NCI-H2081 (cell line): ENCODE measurements around the gene HAGH.
"Not testable (repeated sequence)": the region's sequence is repeated elsewhere in the genome, so short reads cannot be mapped to it uniquely, and the experiment has no call there.

ENCODE experiments used
- DNase-seq, 2 experiments: peaks; one replicate each; lab custom pipeline; 2025; lab: John Stamatoyannopoulos, UW

The HAGH gene

DNA sequence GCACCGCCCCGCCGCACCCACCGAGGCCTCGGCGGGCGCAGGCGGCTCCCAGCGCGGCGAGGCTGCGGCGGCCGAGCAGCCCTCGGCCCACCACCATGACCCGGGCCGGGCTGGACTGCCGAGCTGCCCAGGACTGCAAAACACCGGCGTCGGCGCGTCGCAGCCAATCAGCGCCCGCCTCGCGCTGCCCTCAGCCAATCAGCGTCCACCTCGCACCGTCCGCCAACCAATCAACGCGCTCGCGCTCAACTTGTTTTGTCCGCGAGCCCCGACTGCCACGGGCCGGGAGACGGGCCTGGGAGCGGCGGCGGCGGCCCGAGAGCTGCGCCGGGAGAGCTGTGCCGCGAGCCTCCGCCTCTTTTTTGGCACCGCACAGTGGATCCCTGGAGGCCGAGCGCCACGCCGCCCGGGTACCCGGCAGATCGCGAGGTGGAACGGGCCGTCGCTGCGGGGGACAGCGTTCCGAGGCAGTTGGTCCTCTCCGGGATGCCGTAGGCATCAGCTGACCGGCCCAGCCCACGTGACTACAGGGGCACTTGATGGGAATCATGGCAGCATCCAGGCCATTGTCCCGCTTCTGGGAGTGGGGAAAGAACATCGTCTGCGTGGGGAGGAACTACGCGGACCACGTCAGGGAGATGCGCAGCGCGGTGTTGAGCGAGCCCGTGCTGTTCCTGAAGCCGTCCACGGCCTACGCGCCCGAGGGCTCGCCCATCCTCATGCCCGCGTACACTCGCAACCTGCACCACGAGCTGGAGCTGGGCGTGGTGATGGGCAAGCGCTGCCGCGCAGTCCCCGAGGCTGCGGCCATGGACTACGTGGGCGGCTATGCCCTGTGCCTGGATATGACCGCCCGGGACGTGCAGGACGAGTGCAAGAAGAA lies at the start of gene HAGH, which contains the start of gene FAHD1:
Gene HAGH, minus strand, starts transcription at position 135 of the 883 bp plus-strand sequence. Its CDS starts 38 bp downstream, at position 97.
Gene FAHD1, plus strand, starts transcription at position 516 of the 883 bp plus-strand sequence. Its CDS starts 33 bp downstream, at position 549.
- peak; percentile 86 to 92 for DNase-seq

DNA sequence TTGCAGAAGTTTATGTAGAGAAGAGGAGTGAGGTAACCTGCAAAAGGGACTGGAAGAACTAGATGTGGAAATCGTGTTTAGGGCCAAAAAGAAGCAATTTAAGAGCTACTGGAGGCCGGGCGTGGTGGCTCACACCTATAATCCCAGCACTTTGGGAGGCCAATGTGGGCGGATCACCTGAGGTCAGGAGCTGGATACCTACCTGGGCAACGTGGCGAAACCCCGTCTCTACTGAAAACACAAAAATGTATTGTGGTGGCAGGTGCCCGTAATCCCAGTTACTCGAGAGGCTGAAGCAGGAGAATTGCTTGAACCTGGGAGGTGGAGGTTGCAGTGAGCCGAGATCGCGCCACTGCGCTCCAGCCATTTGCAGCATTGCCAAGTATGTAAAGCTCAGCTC lies 49.4 kb upstream of the HAGH start:
- DNase-seq, result not testable (repeated sequence)

DNA sequence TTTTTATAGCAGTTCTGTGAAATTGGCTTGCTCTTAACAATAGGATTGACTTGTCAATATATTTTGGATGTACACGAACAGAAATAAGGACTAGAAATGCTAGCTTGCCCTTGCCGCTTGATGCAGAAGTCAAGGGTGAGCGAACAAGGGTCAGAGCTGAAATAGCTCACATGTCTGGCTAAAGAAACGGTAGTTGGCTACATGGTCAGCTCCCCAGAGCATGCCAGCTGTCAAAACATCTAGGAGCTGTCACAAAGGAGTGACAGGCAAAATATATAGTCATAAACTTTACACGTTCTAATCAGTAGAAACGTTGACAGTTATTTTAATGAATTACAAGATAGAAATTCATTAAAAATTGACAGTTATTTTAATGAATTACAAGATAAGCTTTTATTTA lies 48.2 kb upstream of the HAGH start:
- no peak for DNase-seq

DNA sequence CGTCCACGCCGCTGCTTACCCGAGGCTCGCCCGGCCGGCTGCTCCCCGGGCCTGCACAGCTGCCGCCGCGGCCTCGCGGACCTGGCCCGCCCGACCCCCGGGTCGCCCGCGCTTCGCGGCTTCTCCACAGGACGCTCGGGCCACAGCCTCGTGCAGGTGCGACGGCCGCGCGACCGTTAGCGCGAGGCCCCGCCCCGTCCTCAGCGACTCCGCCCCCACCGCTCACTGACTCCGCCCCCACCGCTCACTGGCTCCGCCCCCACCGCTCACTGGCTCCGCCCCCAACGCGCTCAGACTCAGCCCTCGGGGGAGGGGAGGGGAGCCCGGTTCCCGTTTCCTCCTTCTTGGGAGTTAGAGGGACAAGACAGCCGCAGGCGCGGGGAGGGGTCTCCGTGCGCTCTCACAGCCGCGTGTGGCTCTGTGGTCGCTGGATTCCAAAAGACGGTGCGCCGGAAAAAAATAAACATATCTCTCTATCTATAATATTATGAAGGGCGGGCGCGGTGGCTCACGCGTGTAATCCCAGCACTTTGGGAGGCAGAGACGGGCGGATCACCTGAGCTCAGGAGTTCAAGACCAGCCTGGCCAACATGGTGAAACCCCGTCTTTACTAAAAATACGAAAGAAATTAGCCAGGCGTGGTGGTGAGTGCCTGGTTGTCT lies 45.5 kb upstream of the HAGH start, which contains the start of gene MEIOB:
Gene MEIOB, minus strand, starts transcription at position 191 of the 662 bp plus-strand sequence. CDS start 3,989 bp downstream, outside the sequence.
- DNase-seq, result no peak

DNA sequence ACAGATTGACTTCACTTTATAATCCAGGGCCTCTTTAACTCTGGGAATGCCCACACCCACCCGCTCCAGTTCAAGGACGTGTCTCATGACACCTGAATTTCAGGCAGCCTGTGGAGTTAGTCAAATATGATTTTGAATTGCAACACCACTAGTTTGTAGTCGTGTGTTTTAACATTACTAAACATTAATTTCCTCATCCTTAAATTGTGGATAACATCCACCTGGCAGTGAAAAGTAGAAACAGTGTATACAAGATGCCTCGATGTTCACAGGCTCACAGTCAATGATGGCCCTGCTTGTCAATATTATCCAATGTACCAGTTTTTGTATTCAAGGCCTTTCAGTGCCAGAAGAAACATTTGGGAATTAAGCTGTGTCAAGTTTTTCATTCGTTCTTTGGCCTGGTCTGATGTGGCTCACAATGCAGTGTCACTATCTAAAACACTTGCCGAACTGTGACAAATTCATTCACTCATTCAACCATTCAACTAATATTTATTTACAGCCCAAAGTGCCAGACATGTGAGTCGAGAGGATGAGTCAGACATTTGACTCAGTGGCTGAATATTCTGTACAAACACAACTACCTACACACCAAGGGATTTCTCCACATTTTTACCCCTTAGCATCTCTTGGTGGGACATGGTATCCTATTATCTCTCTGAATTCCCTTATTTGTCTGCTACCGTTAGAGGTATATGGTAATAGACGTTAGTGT lies 43.9 kb upstream of the HAGH start:
- DNase-seq, result no peak

DNA sequence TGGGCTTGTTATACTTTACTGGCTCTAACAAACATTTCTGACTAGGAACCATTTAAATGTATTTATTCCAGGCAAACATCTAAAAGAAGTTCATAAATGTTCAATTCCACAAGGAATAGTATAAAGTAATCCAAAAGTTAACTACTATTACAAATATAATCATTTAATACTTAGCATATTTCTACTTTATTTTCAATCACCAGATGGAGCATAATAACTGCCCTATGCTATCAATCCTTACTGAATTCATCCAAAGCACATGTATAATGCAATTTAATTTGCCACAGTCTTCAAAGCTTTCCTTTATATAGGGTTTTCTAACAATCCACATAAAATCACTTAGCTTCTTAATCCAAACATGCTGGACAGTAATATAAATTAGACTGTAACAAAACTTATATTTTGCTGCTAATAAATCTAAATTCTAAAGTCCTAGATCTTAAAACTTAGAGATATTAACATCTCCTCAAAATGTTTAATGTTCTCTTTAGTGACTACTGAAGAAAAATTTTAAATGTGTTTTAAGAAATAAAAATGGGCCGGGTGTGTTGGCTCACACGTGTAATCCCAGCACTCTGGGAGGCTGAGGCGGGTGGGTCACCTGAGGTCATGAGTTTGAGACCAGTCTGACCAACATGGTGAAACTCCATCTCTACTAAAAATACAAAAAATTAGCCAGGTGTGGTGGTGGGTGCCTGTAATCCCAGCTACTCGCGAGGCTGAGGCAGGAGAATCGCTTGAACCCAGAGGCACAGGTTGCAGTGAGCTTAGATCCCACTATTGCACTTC lies 39.5 kb upstream of the HAGH start:
- no peak for DNase-seq

DNA sequence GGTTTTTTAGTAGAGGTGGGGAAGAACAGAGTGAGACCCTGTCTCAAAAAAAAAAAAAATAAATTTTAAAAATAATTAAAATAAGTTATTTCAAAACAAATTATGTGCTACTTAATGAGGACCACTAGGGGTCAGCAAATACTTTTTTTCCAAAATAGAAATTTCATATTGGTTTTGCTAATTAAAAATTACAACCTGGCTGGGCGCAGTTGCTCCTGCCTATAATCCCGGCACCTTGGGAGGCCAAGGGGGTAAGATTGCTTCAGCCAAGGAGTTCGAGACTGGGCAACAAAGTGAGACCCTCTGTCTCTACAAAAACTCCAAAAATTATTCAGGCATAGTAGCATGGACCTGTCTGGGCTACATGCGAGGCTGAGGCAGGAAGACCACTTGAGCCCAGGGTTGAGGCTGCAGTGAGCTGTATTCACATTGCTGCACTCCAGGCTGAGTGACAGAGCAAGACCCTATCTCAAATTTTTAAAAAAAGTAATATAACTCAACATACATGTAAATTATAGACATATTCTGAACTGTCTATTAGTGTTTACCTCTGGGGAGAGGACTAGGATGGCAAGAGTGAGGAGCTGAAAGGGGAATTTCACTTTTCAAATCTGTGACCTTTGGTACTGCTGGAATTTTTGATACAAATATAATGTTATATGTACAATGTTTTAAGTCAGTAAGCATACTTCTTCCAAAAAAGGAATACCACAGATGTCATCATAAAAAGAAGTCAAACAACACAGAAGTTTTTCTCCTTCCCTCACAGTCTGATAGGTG lies 37.2 kb upstream of the HAGH start:
- peak; percentile 24 to 28 for DNase-seq

DNA sequence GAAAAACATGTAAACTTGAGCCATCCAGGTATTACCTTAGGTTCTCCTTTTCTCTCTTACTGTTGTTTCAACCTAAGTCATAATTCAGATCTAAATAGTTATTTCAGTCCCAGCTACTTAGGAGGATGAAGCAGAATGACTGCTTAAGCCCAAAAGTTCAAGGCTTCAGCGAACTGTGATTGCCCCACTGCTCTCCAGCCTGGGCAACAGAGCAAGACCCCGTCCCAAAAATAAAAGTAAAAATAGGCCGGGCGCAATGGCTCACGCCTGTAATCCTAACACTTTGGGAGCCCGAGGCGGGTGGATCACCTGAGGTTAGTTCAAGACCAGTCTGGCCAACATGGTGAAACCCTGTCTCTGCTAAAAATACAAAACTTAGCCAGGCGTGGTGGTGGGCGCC lies 35.8 kb upstream of the HAGH start:
- no peak for DNase-seq

DNA sequence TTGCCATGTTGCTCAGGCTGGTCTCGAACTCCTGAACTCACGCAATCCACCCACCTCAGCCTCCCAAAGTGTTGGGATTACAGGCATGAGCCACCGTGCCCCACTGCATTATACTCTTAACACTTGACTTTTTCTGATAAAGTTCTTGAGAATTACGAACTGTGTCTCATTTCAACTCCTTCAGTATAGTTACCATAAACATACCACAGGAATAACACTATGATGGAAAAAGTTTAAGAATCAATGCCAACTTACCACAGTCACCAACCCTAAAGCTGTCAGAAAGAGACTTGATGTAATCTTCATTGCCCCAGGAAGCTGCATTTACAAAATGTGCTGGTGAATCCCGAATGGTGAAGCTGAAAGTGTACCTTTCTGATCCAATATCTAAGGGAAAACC lies 35.1 kb upstream of the HAGH start:
- no peak for DNase-seq

DNA sequence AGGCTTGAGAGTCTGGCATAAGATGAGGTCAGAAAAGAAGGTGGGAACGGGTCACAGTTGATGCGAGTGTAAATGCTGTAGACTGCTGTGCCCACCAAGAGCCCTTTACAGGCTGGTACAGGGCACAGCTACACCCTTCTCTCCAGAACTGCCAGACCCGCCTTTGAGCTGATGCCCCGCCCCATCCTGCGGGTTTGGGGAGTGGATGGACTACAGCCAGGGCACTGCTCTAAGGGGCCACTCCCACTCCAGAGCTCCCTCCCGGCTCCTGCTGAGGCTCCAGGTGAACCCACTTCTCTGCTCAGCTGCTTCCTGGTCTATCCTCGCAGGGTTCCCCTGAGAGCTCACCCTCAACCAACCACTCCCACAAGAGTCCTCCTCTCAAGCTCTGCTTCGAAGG lies 33.0 kb upstream of the HAGH start:
- no peak for DNase-seq

DNA sequence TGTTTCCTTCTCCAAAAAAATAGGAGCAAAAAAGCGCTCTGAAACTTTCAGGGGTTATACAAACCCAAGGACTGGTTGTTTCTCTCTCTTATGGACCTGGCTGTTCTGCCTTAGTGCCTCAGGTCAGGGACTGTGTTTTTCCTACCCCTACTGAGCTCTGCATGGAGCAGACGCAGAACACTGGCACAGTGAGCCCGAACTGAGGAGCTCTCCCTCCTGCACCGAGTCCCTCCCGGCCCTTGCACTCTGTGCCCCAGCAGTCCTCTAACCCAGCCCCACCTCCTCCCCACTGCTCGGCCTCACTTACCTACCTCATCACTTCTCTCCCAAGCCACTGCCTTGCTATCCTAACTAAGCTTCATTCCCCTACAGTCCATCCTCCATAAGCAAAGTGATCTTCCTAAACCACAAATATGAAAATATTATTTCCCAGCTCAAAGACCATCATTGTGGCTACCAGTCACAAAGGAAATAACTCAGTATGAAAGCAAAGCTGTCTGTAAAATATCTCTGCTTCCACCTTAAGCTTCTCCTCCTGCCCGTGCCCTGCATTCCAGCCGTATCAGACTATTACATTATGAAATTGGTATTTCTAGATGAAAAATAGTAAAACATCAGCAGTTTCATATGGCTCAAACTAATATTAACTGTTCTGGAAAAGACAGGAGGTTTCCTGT lies 31.7 kb upstream of the HAGH start:
- DNase-seq, result no peak

DNA sequence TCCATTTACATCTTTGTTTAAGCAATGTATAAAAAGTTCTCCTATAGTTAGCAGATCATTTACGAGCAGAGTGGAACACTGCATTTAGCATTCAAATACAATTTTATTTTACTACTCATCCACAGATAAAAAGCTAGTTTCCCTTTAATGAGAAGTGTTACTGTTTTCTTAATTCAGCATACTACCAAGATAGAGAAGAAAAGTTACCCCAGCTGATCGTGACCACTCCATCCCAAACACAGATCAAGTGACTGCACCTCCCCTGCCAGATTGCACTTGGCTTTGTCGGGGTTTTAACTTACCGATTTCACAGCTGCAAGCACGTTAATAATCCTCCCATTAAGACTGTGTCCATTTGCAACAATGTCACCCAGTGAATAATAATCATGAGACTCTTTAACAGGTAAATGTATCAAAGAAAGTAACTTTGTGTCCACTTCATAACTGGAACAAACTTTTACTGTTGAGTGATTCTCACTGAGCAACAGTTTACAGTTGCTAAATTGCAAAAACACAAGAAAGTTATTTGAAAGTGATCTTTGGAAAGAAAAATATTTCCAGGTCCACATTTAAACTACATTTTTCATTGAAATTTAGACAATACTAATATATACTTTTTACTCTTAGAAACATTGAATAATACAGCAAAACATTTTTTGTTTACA lies 30.9 kb upstream of the HAGH start:
- DNase-seq, result no peak

DNA sequence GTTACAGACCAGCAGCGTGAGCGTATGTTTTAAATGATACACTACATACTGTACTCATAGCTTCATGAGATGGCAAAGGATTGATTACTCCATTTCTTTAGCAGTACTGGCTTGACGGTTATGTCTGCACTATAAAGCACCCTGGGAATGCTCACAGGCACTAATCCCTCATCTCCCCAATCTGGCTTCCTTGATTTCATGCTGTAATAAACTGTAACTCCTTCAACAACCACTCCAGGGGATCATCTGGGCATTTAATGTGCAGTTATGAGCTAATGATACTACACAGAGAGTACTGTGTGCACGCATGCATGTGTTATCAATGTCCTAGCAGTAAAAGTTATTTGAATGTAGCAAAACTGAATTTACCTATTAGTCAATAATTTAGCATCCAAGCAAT lies 25.2 kb upstream of the HAGH start:
- DNase-seq, result no peak

DNA sequence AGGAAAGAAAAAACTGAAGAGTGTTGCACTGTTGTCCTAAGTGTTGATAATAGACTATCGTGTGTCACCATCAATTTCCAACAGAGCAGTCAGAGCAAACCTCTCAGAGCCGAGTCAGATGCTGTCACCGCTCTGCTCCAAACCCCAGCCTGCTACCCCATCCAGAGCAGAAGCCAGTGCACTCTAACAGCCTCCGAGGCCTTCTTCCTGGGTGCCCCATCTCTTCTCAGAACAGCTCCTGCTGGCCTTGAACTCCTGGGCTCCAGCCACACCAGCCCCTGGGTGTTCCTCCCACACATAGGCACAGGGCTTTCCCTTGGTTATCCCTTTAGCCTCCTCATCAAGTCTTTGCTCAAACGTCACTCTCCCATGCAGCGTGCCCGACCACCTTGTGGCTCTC lies 24.4 kb upstream of the HAGH start:
- no peak for DNase-seq

DNA sequence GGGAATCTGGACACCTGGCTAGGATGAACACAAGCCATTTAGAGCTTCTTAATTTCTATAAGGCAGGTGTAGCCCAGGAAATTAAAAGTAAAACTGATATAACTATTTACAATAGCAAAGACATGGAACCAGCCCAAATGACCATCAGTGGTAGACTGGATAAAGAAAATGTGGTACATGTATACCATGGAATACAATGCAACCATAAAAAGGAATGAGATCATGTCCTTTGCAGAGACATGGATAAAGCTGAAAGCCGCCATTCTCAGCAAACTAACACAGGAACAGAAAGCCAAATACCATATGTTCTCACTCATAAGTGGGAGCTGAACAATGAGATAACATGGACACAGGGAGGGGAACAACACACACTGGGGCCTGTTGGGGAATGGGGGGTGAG lies 19.8 kb upstream of the HAGH start:
- DNase-seq, result no peak

DNA sequence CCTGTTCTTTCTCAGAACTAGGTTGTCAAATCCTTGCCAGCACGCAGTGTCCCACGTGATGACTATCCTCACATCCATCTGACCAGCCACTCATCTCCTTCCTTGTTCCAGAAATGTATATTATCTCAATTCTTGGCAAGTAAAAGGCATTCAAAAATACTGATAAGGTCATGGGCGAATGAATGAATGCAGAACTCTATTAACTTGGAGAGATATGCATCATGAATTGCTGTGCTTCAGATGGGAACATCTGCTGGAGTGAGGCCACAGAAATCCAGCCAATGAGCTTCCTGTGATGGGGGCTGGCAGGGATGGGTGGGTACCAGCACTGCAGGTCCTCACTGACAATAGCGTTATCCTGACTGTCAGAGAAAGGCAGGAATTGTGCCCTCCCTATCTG lies 19.4 kb upstream of the HAGH start:
- DNase-seq, result no peak

DNA sequence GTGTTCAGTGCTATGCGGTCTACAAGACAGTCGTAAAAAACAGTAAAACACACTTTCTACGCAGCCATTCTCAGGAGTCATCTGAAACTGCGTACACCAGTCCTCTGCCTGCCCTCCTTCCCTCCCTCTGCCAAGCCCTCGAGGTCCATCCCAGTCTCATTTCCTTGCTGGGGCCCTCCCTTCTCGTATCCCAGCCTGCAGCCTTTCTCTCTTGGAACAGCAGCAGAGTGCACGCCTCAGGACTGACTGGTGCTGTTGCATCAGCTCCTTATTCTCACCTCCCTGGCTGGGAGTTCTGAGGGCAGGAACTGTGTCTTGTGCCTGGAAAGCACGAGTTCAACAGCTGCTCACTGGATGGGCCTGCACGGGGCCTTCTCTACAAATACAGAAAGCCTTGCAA lies 12.9 kb upstream of the HAGH start:
- no peak for DNase-seq

DNA sequence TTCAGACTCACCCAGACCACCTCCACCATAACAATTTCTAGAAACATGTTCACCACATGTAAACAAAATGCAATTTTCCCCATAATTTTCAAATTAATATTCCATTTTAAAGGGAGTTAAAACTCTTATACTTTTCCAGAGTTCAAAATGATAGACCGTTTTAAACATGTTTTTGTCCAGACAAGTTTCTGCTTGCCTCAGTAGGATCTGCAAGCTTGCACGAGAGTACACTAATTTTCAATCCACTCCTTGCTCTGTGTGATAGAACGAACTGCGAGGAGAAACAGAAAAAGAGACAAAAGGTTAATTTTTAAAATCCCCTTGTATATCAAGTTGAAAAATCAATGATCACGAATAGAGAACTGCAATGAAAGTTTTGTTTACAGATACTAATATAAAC lies 7.5 kb upstream of the HAGH start:
- no peak for DNase-seq

DNA sequence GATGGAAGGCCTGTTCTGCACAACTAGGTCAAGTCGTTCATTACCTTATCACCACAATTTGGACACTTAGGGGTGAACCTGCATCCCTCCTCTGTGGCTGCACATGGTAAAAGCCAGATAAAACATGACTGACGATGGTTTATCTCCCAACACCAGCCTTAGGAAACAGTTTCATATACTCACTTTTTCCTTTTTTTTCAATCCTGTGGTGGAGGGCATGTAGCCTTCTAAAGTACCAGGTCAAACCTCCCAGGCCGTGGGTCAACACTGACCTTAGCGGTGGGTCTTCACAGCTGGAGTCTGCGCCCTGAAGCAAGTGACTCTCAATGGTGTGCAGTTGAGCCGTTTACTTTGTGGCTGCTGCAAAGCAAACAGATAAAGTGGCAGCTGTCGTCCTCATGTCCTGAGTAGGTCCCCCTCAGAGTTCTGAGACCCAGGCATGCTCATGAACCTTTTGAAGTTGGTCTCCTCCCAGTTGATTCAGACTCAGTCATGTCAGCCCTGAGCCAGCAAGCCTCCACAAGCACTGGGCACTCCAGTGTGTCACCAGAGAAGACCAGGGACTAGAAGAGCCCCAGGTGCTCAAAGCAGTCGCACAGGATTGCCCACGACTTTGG lies 6.3 kb upstream of the HAGH start:
- DNase-seq, result no peak
